ENCODE results near the gene SRSF4.

- TF ChIP-seq CTCF (IDR thresholded peaks at IDR 0.05) (no peak), POLR2A (IDR thresholded peaks at IDR 0.05) (no peak), POLR2AphosphoS5 (IDR thresholded peaks at IDR 0.05) (no peak)
Measured at GRCh38 chr1:29159773-29160172, 21.9 kb downstream of the SRSF4 start.

Data from gastroesophageal sphincter (tissue), 3 donors.